ENCODE data around the gene HBG2. TPM values are rescaled to one million over a fixed set of nuclear protein-coding genes. Genes with fewer than 3 reads are reported as not detected.

The HBG2 gene
- total and polyA plus RNA-seq, 9 of the 15 experiments (the other 6 are each of a cell fraction or from before 2014, with no cell fraction given): 1,626 to 58,619 (median 10,515) TPM

DNA sequence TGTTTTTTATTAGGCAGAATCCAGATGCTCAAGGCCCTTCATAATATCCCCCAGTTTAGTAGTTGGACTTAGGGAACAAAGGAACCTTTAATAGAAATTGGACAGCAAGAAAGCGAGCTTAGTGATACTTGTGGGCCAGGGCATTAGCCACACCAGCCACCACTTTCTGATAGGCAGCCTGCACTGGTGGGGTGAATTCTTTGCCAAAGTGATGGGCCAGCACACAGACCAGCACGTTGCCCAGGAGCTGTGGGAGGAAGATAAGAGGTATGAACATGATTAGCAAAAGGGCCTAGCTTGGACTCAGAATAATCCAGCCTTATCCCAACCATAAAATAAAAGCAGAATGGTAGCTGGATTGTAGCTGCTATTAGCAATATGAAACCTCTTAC, 29.1 kb downstream of the HBG2 start (continued):
- TF ChIP-seq XRCC3 (IDR thresholded peaks at IDR 0.05) (no peak), RAD51 (IDR thresholded peaks at IDR 0.05; ENCODE audit: borderline replicate concordance, low read depth) (no peak), TCF3 (CRISPR knock-in tag; IDR thresholded peaks at IDR 0.05) (peak; percentile 63), CEBPB (tag; IDR thresholded peaks at IDR 0.05) (no peak), CHAMP1 (IDR thresholded peaks at IDR 0.05) (no peak), ZBTB1 (CRISPR knock-in tag; IDR thresholded peaks at IDR 0.05; ENCODE audit: borderline replicate concordance, low read depth) (no peak), SOX6 (IDR thresholded peaks at IDR 0.05) (no peak), TEAD4 (IDR thresholded peaks at IDR 0.05; ENCODE audit: low read length) (peak; percentile 52; the same call in 1 of the 2 replicates), TEAD4 (CRISPR knock-in tag; IDR thresholded peaks at IDR 0.05; ENCODE audit: borderline replicate concordance) (no peak), SAFB2 (IDR thresholded peaks at IDR 0.05; ENCODE audit: borderline replicate concordance, low read depth, low read length, severe bottlenecking) (no peak), PKNOX1 (IDR thresholded peaks at IDR 0.05) (no peak), EP300 (IDR thresholded peaks at IDR 0.05; ENCODE audit: low read length) (peak; percentile 32; the same call in 1 of the 2 replicates), HDAC2 (IDR thresholded peaks at IDR 0.05) (0 out of 2 replicates have a peak, but pooled peaks have one; percentile 28), HDAC1 (IDR thresholded peaks at IDR 0.05) (0 out of 4 replicates have a peak, but pooled peaks of 1 of the 2 experiments have one; percentile 21), ELF2 (CRISPR knock-in tag; IDR thresholded peaks at IDR 0.05) (no peak), BHLHE40 (IDR thresholded peaks at IDR 0.05; ENCODE audit: low read length) (peak; percentile 68; the same call in 1 of the 2 replicates), TAL1 (IDR thresholded peaks at IDR 0.05) (peak; percentile 57; the same call in 1 of the 2 replicates), SMARCA4 (IDR thresholded peaks at IDR 0.05) (0 out of 2 replicates have a peak, but pooled peaks have one; percentile 14), ZNF24 (IDR thresholded peaks at IDR 0.05) (0 out of 2 replicates have a peak, but pooled peaks have one; percentile 21), STAT5A (IDR thresholded peaks at IDR 0.05; ENCODE audit: borderline replicate concordance, low read length) (peak; percentile 7; the same call in 1 of the 2 replicates)
- TF ChIP-seq, protein P1, sequence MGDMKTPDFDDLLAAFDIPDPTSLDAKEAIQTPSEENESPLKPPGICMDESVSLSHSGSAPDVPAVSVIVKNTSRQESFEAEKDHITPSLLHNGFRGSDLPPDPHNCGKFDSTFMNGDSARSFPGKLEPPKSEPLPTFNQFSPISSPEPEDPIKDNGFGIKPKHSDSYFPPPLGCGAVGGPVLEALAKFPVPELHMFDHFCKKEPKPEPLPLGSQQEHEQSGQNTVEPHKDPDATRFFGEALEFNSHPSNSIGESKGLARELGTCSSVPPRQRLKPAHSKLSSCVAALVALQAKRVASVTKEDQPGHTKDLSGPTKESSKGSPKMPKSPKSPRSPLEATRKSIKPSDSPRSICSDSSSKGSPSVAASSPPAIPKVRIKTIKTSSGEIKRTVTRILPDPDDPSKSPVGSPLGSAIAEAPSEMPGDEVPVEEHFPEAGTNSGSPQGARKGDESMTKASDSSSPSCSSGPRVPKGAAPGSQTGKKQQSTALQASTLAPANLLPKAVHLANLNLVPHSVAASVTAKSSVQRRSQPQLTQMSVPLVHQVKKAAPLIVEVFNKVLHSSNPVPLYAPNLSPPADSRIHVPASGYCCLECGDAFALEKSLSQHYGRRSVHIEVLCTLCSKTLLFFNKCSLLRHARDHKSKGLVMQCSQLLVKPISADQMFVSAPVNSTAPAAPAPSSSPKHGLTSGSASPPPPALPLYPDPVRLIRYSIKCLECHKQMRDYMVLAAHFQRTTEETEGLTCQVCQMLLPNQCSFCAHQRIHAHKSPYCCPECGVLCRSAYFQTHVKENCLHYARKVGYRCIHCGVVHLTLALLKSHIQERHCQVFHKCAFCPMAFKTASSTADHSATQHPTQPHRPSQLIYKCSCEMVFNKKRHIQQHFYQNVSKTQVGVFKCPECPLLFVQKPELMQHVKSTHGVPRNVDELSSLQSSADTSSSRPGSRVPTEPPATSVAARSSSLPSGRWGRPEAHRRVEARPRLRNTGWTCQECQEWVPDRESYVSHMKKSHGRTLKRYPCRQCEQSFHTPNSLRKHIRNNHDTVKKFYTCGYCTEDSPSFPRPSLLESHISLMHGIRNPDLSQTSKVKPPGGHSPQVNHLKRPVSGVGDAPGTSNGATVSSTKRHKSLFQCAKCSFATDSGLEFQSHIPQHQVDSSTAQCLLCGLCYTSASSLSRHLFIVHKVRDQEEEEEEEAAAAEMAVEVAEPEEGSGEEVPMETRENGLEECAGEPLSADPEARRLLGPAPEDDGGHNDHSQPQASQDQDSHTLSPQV (IDR thresholded peaks at IDR 0.05): no peak; the same call in 1 of the 2 replicates
- TF ChIP-seq, protein P2, sequence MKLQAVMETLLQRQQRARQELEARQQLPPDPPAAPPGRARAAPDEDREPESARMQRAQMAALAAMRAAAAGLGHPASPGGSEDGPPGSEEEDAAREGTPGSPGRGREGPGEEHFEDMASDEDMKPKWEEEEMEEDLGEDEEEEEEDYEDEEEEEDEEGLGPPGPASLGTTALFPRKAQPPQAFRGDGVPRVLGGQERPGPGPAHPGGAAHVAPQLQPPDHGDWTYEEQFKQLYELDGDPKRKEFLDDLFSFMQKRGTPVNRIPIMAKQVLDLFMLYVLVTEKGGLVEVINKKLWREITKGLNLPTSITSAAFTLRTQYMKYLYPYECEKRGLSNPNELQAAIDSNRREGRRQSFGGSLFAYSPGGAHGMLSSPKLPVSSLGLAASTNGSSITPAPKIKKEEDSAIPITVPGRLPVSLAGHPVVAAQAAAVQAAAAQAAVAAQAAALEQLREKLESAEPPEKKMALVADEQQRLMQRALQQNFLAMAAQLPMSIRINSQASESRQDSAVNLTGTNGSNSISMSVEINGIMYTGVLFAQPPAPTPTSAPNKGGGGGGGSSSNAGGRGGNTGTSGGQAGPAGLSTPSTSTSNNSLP (IDR thresholded peaks at IDR 0.05; ENCODE audit: borderline replicate concordance, low read depth, low read length): no peak
